HG02571 (cell line): ENCODE results near the gene DGAT2L6.

Source experiments
- ATAC-seq: cut with Tn5 transposase; IDR thresholded peaks from one replicate; pipeline ENCODE4 v1.9.1; 2021; ENCODE audit warnings: mild to moderate bottlenecking, moderate library complexity; ENCODE audit not compliant: unreplicated experiment

The DGAT2L6 gene

DNA sequence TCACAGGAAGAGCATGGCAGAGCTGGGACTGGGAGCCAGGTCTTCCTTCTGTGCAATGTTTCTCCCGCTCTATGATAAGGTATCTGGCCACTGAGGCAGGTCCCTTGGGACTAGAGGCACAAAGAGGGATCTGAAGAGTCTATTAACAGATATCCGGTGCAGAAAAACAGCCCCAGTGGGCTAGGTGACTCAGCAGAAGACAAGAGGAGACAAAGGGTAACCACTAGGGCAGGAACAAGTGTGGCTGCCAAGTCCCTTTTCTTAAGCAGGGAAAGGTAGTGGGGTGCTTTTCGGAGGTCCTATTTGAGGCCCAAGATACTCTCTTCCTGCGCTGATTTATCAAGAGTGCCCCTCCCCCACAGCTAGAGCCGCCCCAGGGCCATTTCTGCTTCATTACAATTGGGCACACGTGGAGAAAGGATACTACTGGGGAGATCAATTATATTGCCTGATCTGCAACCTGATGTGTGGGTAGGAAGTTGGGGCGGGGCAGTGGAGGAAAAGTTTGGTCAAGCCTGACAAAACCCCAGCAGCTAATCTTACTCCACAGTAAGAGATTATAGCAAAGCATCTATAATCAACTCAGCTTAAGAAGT lies at the start of gene DGAT2L6:
DGAT2L6 (plus strand) TSS at position 546 of the 596 bp plus-strand sequence. CDS start 100 bp downstream, outside the sequence.
- ATAC-seq: no peak

DNA sequence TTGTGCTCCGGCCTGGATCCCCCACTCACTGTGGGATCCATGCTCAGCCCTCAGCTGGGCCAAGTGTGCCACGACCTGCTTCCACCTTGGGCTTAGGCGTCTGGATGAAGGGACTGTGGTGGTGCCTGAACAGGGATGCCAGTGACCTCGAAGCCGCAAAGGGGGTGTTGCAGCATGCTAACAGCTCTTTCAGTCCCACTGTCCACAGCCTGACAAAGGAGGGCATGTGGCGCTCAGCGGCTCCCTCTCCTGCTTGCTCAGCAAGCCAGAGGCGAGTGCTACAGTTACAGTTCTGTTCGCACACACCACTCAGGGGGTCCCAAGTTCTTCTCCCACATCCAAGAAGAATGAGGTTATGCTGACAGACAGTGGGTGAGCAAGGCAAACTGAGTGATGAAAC lies 49.2 kb upstream of the DGAT2L6 start:
- ATAC-seq: no peak

DNA sequence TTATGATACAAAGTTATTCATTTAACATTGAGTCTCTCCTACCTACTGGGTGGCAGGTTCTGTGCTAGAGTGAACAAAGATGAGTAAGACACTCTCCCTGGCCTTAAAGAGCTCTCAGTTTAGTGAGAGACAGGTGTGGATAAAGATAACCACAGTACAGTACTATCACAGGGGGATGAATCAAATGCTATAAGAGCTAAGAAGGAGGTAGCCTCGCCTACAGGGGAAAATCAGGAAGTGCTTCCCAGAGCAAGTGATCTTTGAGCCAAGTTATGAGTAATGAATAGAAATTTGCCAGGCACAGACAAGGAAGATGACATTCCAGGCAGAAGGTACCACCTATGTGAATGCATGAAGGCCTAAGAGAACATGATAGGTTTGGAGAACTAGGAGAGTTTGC lies 47.5 kb upstream of the DGAT2L6 start:
- ATAC-seq: no peak

DNA sequence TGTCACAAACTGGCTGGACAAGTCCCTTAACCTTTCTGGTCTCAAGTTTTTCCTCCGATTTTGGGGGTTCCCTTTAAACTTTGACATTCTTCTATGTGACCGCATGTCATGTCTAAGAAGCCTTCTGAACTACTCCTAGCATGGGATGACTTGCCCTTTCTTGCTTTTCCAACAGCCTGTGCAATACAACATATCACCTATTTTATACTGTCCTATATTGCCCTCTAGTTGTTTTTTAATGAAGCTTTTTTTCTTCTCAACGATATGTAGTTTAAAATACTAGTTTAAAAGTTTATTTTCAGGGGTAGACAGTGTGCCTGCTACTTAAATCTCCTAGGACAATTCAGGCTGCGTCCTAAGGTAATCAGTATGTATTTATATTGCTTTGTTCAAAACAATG lies 45.1 kb upstream of the DGAT2L6 start:
- ATAC-seq: no peak

GRCh38 chrX:70132877-70133302 lies 44.4 kb upstream of the DGAT2L6 start:
- no peak for ATAC-seq

- peak; percentile 93 for ATAC-seq
Observed at GRCh38 chrX:70133303-70134115, 43.8 kb upstream of the DGAT2L6 start, which contains the start of gene IGBP1. Gene IGBP1 (plus strand): TSS chrX:70133447. CDS start chrX:70133948, 501 bp downstream.

DNA sequence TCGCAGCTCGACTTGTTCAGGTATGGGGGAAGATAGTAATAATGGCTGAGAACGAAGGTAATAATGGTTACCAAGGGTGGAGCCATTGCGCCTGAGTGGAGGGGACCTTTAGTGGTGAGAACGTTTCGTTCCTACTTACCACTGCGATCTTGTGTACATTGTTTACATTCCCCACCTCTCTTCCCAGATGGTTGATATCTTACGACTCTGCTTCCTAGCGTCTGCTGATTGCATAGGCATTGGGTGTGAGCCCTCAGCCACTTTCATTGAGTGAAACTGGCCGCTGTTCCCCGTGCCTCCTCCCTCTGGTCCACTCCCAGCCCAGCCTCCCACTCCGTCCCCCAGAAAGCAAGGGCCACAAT lies 43.2 kb upstream of the DGAT2L6 start:
- peak; percentile 9 for ATAC-seq

GRCh38 chrX:70138622-70139021 lies 38.7 kb upstream of the DGAT2L6 start:
- no peak for ATAC-seq

DNA sequence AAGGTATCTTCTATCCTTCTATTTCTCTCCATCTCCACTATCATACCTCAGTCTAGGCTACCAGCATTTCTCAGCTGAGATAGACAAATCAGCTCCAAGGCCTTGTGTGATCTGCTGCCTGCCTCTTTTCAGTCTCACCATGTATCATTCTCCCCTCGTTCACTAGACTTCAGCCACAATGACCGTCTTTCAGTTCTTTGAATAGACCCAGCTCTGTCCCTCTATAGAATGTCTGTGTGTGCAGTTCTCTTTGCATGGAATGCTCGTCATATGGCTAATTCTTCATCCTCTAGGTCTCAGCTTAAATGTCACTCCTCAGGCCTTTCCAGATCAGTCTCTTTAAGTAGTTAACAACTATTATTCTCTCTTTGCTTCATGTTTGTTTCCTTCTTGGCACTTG lies 37.5 kb upstream of the DGAT2L6 start:
- no peak for ATAC-seq

GRCh38 chrX:70141373-70141772 lies 35.9 kb upstream of the DGAT2L6 start:
- ATAC-seq: no peak

- no peak for ATAC-seq
Observed at GRCh38 chrX:70166601-70167590, 10.4 kb upstream of the DGAT2L6 start.

DNA sequence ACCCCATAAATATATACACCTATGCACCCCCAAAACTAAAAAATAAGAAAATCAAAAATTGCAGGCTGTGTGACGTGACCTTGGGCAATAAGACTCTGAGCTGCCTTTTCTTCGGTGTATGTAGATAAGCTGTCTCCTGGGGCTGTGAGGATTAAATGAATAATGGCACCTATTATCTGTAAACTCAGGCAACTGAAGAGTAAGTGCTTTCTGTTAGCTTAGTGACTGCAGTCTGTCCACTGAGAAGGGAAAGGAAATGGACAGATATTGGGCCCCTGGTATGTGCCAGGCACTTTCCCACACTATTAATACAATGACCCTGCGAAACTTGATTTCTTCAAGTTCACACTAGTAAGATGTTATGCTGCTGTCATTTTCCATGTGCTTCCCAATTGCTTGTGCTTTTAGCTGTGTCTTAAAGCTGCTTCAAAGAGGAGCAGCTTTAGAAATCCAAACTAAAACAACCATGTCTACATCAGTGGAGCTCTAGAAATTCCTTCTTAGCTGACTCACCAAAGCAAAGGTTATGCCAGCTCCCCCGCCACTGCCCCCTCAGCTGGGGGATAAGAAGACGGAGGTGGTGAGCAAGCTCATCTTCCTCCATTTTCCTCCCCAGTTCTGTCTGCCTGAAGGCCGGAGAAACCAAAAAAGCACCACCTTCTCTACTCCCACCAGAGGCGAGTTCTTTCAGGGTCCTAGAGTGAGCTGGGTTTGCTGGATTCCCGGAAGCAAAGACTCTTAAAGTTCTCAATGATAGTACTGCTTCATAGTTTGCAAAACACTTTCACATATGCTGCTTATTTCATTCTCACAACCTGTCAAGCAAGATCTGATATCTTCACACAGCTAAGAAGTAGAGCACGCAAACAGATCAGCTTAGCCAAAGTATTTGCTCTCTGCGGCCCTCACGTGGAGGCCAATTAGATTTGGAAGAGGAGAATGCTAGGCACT lies 8.8 kb upstream of the DGAT2L6 start:
- ATAC-seq: no peak

GRCh38 chrX:70169281-70169680 lies 8.0 kb upstream of the DGAT2L6 start:
- no peak for ATAC-seq

DNA sequence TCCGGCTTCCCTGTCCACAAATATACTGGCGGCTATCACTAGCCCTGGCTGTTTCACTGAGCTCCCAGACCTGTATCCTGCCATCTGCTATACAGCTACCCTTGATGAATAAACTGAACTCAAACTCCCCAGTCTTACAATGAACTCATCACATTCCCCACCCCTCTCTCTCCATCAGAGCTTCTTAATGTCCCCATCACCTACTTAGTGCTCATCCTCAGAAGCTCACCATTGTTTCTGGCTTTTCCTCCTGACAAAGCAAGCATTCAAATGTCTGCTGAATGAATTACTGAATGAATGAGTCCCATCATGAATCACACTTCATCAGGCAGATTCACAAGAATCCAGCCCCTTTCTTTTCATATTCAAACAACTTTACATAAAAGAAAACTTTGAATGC lies 5.7 kb upstream of the DGAT2L6 start:
- no peak for ATAC-seq

GRCh38 chrX:70172221-70172620 lies 5.1 kb upstream of the DGAT2L6 start:
- ATAC-seq: no peak

DNA sequence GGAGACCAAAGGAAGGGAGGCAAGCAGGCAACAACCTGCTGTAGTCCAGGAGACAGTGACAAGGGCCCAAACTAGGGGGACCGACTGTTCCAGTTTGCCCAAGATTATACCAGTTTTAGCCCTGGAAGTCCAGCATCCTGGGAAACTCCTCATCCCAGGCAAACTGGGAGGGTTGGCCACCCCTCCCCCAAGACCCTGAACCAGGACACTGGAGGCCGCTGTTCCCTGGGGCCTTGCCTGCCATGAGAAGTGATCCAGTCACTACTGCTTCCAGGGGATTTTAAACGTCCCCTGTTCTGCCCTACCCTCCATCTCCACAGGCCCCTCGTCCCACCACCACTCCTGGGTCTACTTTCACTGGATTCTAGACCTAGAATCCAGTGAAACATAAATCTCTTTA lies 4.3 kb upstream of the DGAT2L6 start:
- no peak for ATAC-seq

- no peak for ATAC-seq
Observed at GRCh38 chrX:70174754-70175153, 2.5 kb upstream of the DGAT2L6 start.

DNA sequence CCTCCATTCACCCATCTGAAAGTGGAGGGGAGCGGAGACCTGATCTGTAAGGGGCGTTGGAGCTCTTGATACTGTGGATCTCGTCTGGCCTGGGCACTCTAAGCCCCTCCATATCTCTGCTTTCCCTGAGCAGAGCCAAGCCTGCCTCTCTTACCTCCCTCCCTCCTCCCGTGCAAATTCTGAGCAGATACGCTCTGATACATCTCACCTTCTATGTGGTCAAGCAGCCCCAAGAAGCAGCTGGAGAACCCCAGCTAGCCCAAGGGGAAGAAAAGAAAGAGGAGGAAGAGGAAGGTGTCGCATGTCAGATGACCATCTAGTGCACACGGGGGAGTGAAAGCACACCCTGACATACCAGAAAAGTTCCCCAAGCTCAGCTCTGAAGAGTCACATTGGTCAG lies 1.9 kb upstream of the DGAT2L6 start:
- no peak for ATAC-seq

DNA sequence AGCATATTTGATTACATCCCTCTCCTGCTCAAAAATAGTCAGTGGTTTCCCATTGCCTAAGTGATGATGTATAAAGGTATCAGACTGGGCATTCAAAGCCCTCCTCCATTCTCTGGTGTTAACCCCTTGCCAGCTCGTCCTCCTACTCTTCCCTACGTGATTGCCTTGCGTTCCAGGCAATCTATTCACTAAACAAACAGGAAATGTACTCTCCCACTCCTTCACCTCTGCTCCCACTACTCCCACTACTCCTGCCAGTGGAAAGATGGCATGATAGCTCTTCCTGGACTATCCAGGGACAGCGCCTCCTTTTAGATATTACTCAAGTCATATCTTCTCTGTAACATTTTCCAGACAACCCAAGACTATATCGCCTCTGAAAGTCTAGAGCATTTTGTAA lies 5.8 kb downstream of the DGAT2L6 start:
- ATAC-seq: no peak

GRCh38 chrX:70190225-70190624 lies 12.9 kb downstream of the DGAT2L6 start:
- no peak for ATAC-seq
